ENCODE measurements around the gene NPAS2. TPM values are rescaled to one million over a fixed set of nuclear protein-coding genes. Genes with fewer than 3 reads are reported as not detected.

NPAS2 gene
- total and polyA plus RNA-seq, 5 experiments from 2014 or later, result 2.0 to 9.0 (median 4.1) TPM

GRCh38 chr2:100831158-100831750 lies 11.3 kb downstream of the NPAS2 start:
- Mint-ChIP-seq H3K27ac (peak overlapping the region in 1 of 10 donors; percentile 61), H3K4me1 (peaks cover 5 to 28% (median 21%) of the 10 kb centered on the region in 4 donors), H3K36me3 (peaks cover 0 to 12% (median 12%) of the 10 kb centered on the region in 3 donors), H3K27me3 (peaks cover 0 to 4% (median 0%) of the 10 kb centered on the region in 5 donors), H3K4me3 (no peak overlapping the region), H3K9me3 (peaks cover 0 to 21% (median 9%) of the 10 kb centered on the region in 9 donors)
- POLR2A ChIA-PET, result no interaction called here
- no peak for ATAC-seq
- DNase-seq, result no peak

GRCh38 chr2:100831831-100832230 lies 11.9 kb downstream of the NPAS2 start:
- peaks cover 0 to 4% (median 0%) of the 10 kb centered on the region in 5 donors for H3K27me3 Mint-ChIP-seq
- H3K9me3 Mint-ChIP-seq, result peaks cover 0 to 20% (median 9%) of the 10 kb centered on the region in 9 donors
- H3K4me3 Mint-ChIP-seq, result no peak overlapping the region
- POLR2A ChIA-PET, result no interaction called here
- H3K4me1 Mint-ChIP-seq, result peaks cover 5 to 28% (median 22%) of the 10 kb centered on the region in 4 donors
- H3K36me3 Mint-ChIP-seq, result peaks cover 0 to 16% (median 12%) of the 10 kb centered on the region in 3 donors
- ATAC-seq (no peak), DNase-seq (no peak)
- H3K27ac Mint-ChIP-seq, result peak overlapping the region in 2 of 10 donors; percentile 7 to 45

- H3K27ac Mint-ChIP-seq, result peak overlapping the region in 2 of 10 donors; percentile 27 to 35
- H3K9me3 Mint-ChIP-seq, result peaks cover 0 to 10% (median 6%) of the 10 kb centered on the region in 9 donors
- ATAC-seq (no peak), DNase-seq (no peak)
- POLR2A ChIA-PET, result no interaction called here
- no peak overlapping the region for H3K4me3 Mint-ChIP-seq
- peaks cover 0 to 14% (median 10%) of the 10 kb centered on the region in 3 donors for H3K36me3 Mint-ChIP-seq
- H3K27me3 Mint-ChIP-seq, result peaks cover 0 to 4% (median 0%) of the 10 kb centered on the region in 5 donors
- H3K4me1 Mint-ChIP-seq, result peaks cover 5 to 28% (median 23%) of the 10 kb centered on the region in 4 donors
These were observed 12.9 kb downstream of the NPAS2 start for GRCh38 chr2:100832885-100833284.

DNA sequence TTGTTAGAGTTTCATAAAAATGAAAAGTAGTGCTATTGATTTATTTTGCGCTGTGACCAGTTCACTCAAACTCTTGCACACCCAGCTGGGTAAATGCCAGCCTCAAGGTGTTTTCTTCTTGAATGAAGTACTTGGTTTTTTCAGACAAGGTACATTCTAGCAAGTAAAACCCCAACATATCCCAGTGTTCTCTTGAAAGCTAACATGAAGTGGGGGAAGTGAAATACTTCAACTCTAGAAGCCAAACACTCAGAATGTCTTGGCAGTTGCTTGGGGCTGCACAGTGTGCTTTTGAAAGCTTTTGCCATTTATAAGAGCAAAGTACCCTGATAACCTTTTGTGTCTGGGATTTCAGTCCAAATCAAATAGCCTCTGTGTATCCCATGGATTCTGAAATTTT lies 13.4 kb downstream of the NPAS2 start:
- H3K4me1 Mint-ChIP-seq, result peaks cover 5 to 28% (median 23%) of the 10 kb centered on the region in 4 donors
- H3K36me3 Mint-ChIP-seq, result peaks cover 0 to 12% (median 5%) of the 10 kb centered on the region in 3 donors
- DNase-seq (no peak), ATAC-seq (no peak)
- POLR2A ChIA-PET, result no interaction called here
- H3K27ac Mint-ChIP-seq, result no peak overlapping the region
- H3K27me3 Mint-ChIP-seq, result peaks cover 0 to 4% (median 0%) of the 10 kb centered on the region in 5 donors
- no peak overlapping the region for H3K4me3 Mint-ChIP-seq
- peaks cover 0 to 7% (median 3%) of the 10 kb centered on the region in 9 donors for H3K9me3 Mint-ChIP-seq

DNA sequence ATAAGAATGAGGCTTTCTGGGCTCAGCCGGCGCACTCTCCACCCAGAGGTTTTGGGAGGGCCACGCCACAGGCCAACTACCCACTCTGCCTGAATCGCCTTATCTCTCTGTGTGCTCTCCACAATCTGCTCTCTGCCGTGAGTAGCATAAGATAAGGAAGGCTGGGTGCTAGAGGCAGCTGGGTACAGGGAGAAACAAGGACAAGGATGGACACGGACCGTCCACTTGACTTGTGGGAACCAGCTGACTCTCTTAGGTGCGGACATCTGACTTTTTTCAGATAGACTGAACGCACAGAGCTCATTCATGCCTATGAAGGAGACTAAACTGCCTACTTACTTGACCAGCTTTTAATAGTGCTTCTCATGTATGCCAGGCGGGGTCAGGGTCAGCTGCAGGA lies 14.3 kb downstream of the NPAS2 start:
- Mint-ChIP-seq H3K27me3 (peaks cover 0 to 4% (median 0%) of the 10 kb centered on the region in 5 donors), H3K27ac (no peak overlapping the region), H3K4me1 (peaks cover 5 to 28% (median 23%) of the 10 kb centered on the region in 4 donors), H3K9me3 (peaks cover 0 to 3% (median 0%) of the 10 kb centered on the region in 9 donors), H3K4me3 (no peak overlapping the region), H3K36me3 (peaks cover 0 to 12% (median 3%) of the 10 kb centered on the region in 3 donors)
- POLR2A ChIA-PET, result no interaction called here
- DNase-seq, result no peak
- no peak for ATAC-seq

DNA sequence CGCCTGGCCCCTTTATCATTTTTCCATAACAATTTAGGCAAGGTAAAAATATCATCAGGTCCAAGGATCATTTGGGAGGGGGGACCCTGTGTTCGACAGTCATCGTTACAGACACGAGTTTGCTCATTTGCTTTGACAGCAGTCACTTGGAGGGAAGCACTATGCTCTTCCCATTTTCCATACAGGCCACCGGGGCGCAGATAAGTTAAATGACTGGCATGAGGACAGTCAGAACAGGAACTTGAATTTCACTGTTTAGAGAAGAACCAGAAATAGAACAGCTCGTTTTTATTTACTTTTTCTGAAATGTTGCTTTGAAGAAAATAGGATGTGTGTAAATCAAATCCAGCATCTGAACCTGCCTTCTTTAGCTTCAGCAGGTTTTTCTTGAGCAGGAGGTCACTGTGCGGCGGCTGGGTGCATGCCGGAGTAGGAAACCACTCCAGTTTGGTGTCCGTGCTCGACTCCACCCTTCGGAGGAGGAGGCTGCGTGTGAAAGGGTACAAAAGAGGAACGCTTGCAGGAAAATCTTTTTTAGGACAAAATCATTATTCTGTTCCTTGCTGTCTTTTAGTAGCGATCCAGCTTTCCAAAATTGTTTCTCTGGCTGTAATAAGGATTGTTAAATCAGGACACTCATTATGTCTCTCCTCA lies 15.2 kb downstream of the NPAS2 start:
- H3K27me3 Mint-ChIP-seq, result peaks cover 0 to 4% (median 0%) of the 10 kb centered on the region in 5 donors
- POLR2A ChIA-PET, result no interaction called here
- H3K9me3 Mint-ChIP-seq, result no peaks in the 10 kb centered on the region

DNA sequence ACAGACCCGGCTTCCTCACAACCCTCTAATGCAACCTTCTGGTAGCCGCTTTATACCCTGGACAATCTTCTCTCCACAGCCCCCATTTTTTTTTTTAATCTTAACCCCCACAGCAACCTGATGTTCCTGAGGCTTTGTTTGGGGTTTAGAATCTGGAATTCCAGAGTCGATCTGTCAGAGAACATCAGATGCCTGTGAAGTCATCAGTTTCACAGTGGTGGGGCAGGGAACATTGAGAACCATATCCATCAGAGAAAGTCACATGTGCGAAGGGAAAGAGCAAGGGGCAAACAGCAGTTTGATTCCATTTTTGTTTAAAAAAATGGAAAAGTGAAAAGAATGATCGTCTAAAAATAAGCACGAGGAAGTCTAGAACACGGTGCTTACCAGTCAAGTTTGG lies 20.6 kb downstream of the NPAS2 start:
- Mint-ChIP-seq H3K9me3 (peaks cover 0 to 10% (median 0%) of the 10 kb centered on the region in 9 donors), H3K4me1 (peaks cover 0 to 12% (median 3%) of the 10 kb centered on the region in 4 donors), H3K27ac (no peak overlapping the region), H3K4me3 (no peak overlapping the region), H3K36me3 (peaks cover 7 to 20% (median 8%) of the 10 kb centered on the region in 3 donors), H3K27me3 (peaks cover 0 to 10% (median 0%) of the 10 kb centered on the region in 5 donors)
- DNase-seq (no peak), ATAC-seq (no peak)
- POLR2A ChIA-PET, result no interaction called here

More for the DNA sequence above, 15.2 kb downstream of the NPAS2 start:
- H3K36me3 Mint-ChIP-seq, result peaks cover 0 to 12% (median 3%) of the 10 kb centered on the region in 3 donors
- H3K27ac Mint-ChIP-seq, result peak overlapping the region in 1 of 10 donors; percentile 11
- DNase-seq (no peak), ATAC-seq (no peak)
- H3K4me3 Mint-ChIP-seq, result no peak overlapping the region
- H3K4me1 Mint-ChIP-seq, result peaks cover 1 to 22% (median 18%) of the 10 kb centered on the region in 4 donors

GRCh38 chr2:100842241-100842922 lies 22.4 kb downstream of the NPAS2 start:
- no peak for ATAC-seq
- Mint-ChIP-seq H3K4me3 (no peak overlapping the region), H3K4me1 (peaks cover 0 to 10% (median 0%) of the 10 kb centered on the region in 4 donors), H3K27me3 (peaks cover 0 to 11% (median 0%) of the 10 kb centered on the region in 5 donors), H3K27ac (no peak overlapping the region), H3K36me3 (peaks cover 7 to 13% (median 11%) of the 10 kb centered on the region in 3 donors), H3K9me3 (peaks cover 0 to 10% (median 1%) of the 10 kb centered on the region in 9 donors)
- POLR2A ChIA-PET, result no interaction called here
- DNase-seq, result no peak

GRCh38 chr2:100844514-100844913 lies 24.6 kb downstream of the NPAS2 start:
- peaks cover 0 to 10% (median 1%) of the 10 kb centered on the region in 9 donors for H3K9me3 Mint-ChIP-seq
- no peak overlapping the region for H3K4me3 Mint-ChIP-seq
- ATAC-seq (no peak), DNase-seq (no peak)
- POLR2A ChIA-PET, result no interaction called here
- peaks cover 7 to 13% (median 9%) of the 10 kb centered on the region in 3 donors for H3K36me3 Mint-ChIP-seq
- peaks cover 0 to 12% (median 0%) of the 10 kb centered on the region in 4 donors for H3K4me1 Mint-ChIP-seq
- H3K27ac Mint-ChIP-seq, result no peak overlapping the region
- H3K27me3 Mint-ChIP-seq, result peaks cover 0 to 11% (median 0%) of the 10 kb centered on the region in 5 donors

DNA sequence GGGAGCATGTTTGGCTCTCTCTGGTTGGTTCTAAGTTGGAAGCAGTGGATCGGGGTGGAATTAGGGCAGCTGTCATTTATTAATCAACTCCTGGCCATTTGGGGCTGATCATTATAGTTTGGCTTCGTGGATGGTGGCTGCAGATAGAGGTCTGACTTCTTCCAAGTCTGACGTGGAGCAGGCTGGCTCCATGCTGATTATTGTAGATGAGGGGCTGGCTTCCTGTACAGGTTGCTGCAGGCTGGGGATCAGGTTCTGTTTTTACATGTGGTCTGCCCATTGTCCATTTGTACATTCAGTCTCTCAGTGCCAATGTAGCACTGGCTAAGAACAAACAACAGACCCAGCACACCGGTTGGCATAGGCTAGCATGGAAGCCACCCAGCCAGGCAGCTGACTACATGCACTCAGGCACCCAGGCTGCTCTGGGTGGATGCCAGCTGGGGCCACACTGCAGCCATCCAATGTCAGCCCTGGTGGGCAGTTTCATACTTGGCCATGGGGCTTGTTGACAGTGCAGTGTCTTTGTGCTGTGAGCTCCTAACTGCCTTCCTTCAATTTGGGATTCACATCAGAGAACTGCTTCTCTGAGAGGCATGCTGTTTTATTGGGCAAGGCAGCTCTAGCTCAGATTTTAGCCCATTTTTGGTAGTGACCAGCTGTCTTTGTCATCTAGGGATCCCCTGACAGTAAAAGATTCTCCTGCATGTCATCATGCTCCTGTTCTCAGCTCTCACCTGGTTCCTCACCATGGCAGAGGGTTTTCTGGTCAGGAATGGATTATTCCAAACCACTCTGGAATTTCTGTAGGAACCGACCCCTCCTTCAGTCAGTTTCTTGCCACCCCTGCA lies 25.4 kb downstream of the NPAS2 start:
- Mint-ChIP-seq H3K4me3 (no peak overlapping the region), H3K9me3 (peaks cover 0 to 10% (median 1%) of the 10 kb centered on the region in 9 donors), H3K4me1 (peaks cover 0 to 14% (median 0%) of the 10 kb centered on the region in 4 donors), H3K27ac (no peak overlapping the region), H3K36me3 (peaks cover 7 to 13% (median 9%) of the 10 kb centered on the region in 3 donors), H3K27me3 (peaks cover 0 to 14% (median 0%) of the 10 kb centered on the region in 5 donors)
- DNase-seq (no peak), ATAC-seq (no peak)
- POLR2A ChIA-PET, result no interaction called here

- H3K27ac Mint-ChIP-seq, result peak overlapping the region in 1 of 10 donors; percentile 50
- ATAC-seq (no peak), DNase-seq (no peak)
- H3K4me3 Mint-ChIP-seq, result no peak overlapping the region
- POLR2A ChIA-PET, result no interaction called here
- H3K36me3 Mint-ChIP-seq, result peaks cover 7 to 13% (median 9%) of the 10 kb centered on the region in 3 donors
- H3K9me3 Mint-ChIP-seq, result peaks cover 0 to 10% (median 1%) of the 10 kb centered on the region in 9 donors
- H3K27me3 Mint-ChIP-seq, result peaks cover 0 to 13% (median 0%) of the 10 kb centered on the region in 5 donors
- H3K4me1 Mint-ChIP-seq, result peaks cover 0 to 14% (median 0%) of the 10 kb centered on the region in 4 donors
These were observed 26.8 kb downstream of the NPAS2 start for GRCh38 chr2:100846716-100847115.

GRCh38 chr2:100852447-100852846 lies 32.5 kb downstream of the NPAS2 start:
- no peak overlapping the region for H3K27ac Mint-ChIP-seq
- ATAC-seq (no peak), DNase-seq (no peak)
- peaks cover 0 to 4% (median 0%) of the 10 kb centered on the region in 5 donors for H3K27me3 Mint-ChIP-seq
- peaks cover 0 to 12% (median 0%) of the 10 kb centered on the region in 4 donors for H3K4me1 Mint-ChIP-seq
- H3K36me3 Mint-ChIP-seq, result peaks cover 0 to 4% (median 3%) of the 10 kb centered on the region in 3 donors
- POLR2A ChIA-PET, result no interaction called here
- H3K4me3 Mint-ChIP-seq, result no peak overlapping the region
- H3K9me3 Mint-ChIP-seq, result no peaks in the 10 kb centered on the region

Measured in naive thymus-derived CD8-positive, alpha-beta T cell (primary cell).